Chondrocyte (in vitro differentiated cells): ENCODE results near the gene BCL2L12. TPM values are rescaled to one million over a fixed set of nuclear protein-coding genes. Genes with fewer than 3 reads are reported as not detected.

ENCODE experiments used
- DNase-seq: peaks from one replicate; pipeline ENCODE4 v3.0.0; 2021; ENCODE audit warnings: mixed read lengths, low spot score
- H3K27ac Mint-ChIP-seq: one replicate; pipeline ENCODE4 v1.8.0; 2021; ENCODE audit warnings: mild to moderate bottlenecking, moderate library complexity, mixed read lengths; ENCODE audit not compliant: unreplicated experiment
- H3K27me3 Mint-ChIP-seq: 2 replicates; pipeline ENCODE4 v1.8.0; 2021; ENCODE audit warnings: low read depth, mixed read lengths
- H3K36me3 Mint-ChIP-seq: 2 replicates; pipeline ENCODE4 v1.8.0; 2021; ENCODE audit warnings: low read depth, mixed read lengths
- H3K4me1 Mint-ChIP-seq: 2 replicates; pipeline ENCODE4 v1.8.0; 2021; ENCODE audit warnings: low read depth, mild to moderate bottlenecking, mixed read lengths
- H3K4me3 Mint-ChIP-seq: one replicate; pipeline ENCODE4 v1.8.0; 2021; ENCODE audit warnings: mild to moderate bottlenecking, moderate library complexity, mixed read lengths; ENCODE audit not compliant: unreplicated experiment
- H3K9me3 Mint-ChIP-seq: 2 replicates; pipeline ENCODE4 v1.8.0; 2021; ENCODE audit warnings: low read depth, mixed read lengths
- CTCF ChIP-seq: fragments of 200-600 bp; sonication (generic); IDR thresholded peaks from 2 replicates; pipeline ENCODE4 v1.5.0; 2021; ENCODE audit warnings: antibody characterized with exemption, mild to moderate bottlenecking, moderate library complexity
- total RNA-seq: library from RNA; stranded (reverse); gene quantifications from 3 replicates; pipeline ENCODE4 v1.2.1, GENCODE V29; 2021

BCL2L12 gene
- total RNA-seq, 1 donor from 2014 or later: 18.3 TPM

- H3K9me3 Mint-ChIP-seq: no peaks in the 10 kb centered on the region
- H3K4me3 Mint-ChIP-seq: no peak overlapping the region
- no peak for DNase-seq
- no peak for TF ChIP-seq CTCF
- peaks cover 37% of the 10 kb centered on the region for H3K4me1 Mint-ChIP-seq
- peaks cover 14% of the 10 kb centered on the region for H3K36me3 Mint-ChIP-seq
- H3K27ac Mint-ChIP-seq: no peak overlapping the region
- no peaks in the 10 kb centered on the region for H3K27me3 Mint-ChIP-seq
Observed at GRCh38 chr19:49645995-49646394, 19.7 kb upstream of the BCL2L12 start.

GRCh38 chr19:49646586-49646985, 19.1 kb upstream of the BCL2L12 start:
- Mint-ChIP-seq H3K27me3 (no peaks in the 10 kb centered on the region), H3K4me3 (no peak overlapping the region), H3K36me3 (peaks cover 15% of the 10 kb centered on the region), H3K9me3 (no peaks in the 10 kb centered on the region), H3K4me1 (peaks cover 32% of the 10 kb centered on the region), H3K27ac (no peak overlapping the region)
- no peak for TF ChIP-seq CTCF
- no peak for DNase-seq

GRCh38 chr19:49651029-49651819, 14.5 kb upstream of the BCL2L12 start:
- no peaks in the 10 kb centered on the region for H3K4me1 Mint-ChIP-seq
- H3K9me3 Mint-ChIP-seq: no peaks in the 10 kb centered on the region
- TF ChIP-seq CTCF: no peak
- no peak overlapping the region for H3K4me3 Mint-ChIP-seq
- DNase-seq: no peak
- H3K36me3 Mint-ChIP-seq: peaks cover 24% of the 10 kb centered on the region
- H3K27me3 Mint-ChIP-seq: no peaks in the 10 kb centered on the region
- peak overlapping the region; percentile 32 for H3K27ac Mint-ChIP-seq

GRCh38 chr19:49651820-49652550, 13.7 kb upstream of the BCL2L12 start:
- Mint-ChIP-seq H3K4me3 (no peak overlapping the region), H3K4me1 (no peaks in the 10 kb centered on the region), H3K27ac (no peak overlapping the region), H3K9me3 (no peaks in the 10 kb centered on the region), H3K36me3 (peaks cover 20% of the 10 kb centered on the region), H3K27me3 (no peaks in the 10 kb centered on the region)
- TF ChIP-seq CTCF: no peak
- DNase-seq: no peak

- Mint-ChIP-seq H3K9me3 (no peaks in the 10 kb centered on the region), H3K27me3 (no peaks in the 10 kb centered on the region), H3K4me1 (no peaks in the 10 kb centered on the region), H3K4me3 (no peak overlapping the region), H3K36me3 (peaks cover 20% of the 10 kb centered on the region), H3K27ac (no peak overlapping the region)
- DNase-seq: no peak
- TF ChIP-seq CTCF: no peak
Observed at GRCh38 chr19:49652551-49653465, 12.9 kb upstream of the BCL2L12 start.
